HG02885 (cell line): ENCODE data around the gene SOX6.
A peak's percentile ranks its signal among the peaks of the same experiment; 100 is the strongest.

Experiments
- ATAC-seq: cut with Tn5 transposase; IDR thresholded peaks from one replicate; pipeline ENCODE4 v1.9.1; 2021; ENCODE audit warnings: mild to moderate bottlenecking; ENCODE audit not compliant: unreplicated experiment, poor library complexity

The SOX6 gene

GRCh38 chr11:16114978-16115871 is 241.1 kb downstream of the SOX6 start:
- no peak for ATAC-seq

DNA sequence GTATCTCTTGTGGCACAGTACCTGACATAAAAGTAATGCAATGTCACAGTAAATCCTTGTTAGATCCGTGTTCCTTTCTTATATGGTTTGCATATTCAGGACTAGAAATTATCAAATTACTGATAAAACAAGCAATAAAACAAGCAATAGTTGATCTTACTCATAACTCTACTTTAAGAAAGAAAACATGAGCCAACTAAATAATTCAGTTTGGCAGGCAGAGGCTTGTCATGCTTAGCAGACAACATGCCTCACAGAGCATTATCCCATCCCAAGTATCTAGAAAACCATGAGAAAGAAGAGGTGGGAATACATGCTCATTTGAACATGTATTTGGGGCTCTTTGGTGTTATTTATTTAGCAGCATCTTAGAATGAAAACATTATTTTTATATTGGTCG is 241.9 kb downstream of the SOX6 start:
- ATAC-seq, result no peak

DNA sequence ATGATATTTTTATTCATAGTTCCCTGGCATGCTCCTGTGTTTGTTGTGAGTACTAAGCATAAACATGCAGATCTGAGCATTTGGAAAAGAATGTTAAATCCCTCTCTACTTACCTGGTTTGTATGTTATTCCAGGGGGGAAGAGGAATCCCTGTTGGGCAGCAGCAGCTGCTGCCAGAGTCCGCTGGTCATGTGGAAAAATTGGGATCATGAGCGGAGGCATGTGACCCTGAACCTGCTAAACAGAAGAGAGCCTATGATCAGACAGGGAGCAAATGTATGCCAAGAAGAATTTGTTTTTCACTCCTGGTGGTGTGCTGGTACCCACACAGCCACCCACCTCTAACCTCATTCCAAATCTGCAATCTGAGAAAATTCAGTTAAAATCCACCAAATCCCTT is 244.7 kb downstream of the SOX6 start:
- ATAC-seq, result no peak

GRCh38 chr11:16110886-16111285 is 245.5 kb downstream of the SOX6 start:
- no peak for ATAC-seq

GRCh38 chr11:16099343-16099900 is 256.9 kb downstream of the SOX6 start:
- no peak for ATAC-seq

- no peak for ATAC-seq
Observed at GRCh38 chr11:16098526-16099205, 257.7 kb downstream of the SOX6 start.

DNA sequence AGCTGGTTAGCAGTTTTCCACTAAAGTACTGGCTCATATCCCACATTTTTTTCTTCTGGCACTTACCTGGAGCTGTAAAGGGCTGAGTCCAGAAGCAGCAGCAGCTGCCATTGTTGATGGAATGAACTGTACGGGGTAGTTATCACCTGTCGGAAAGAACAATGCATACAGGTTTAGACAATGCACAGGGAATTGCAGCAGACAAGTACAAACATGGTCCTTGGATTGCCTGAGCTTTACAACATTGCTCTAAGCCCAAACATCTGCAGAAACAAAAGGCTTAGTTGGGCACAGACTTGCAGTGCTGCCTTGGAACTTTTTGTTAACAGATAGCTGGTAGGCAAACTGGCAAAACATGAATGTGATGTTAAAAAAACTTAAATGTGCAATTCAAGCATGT is 258.8 kb downstream of the SOX6 start:
- no peak for ATAC-seq

- ATAC-seq, result no peak
Observed at GRCh38 chr11:16096336-16096735, 260.0 kb downstream of the SOX6 start.

DNA sequence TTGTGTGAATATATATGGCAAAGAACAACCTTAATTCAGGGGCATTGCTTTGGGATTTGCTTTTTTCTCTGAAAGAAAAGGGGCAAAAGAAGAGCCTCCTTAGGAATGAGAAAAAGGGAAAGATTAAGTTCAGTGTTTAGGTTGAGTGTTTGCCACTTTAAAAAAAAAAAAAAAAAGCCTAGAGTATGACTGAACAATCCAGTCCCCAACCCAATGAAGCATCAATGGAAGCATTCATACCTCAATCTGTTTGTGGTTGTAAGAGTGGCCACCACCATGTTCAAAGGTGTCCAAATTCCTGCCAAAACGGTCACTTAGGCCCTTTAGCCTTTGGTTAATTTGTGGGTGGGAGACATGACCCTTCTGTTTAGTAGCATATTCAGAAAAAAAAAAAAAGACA is 260.6 kb downstream of the SOX6 start:
- ATAC-seq, result no peak

- no peak for ATAC-seq
Observed at GRCh38 chr11:16093889-16094653, 262.3 kb downstream of the SOX6 start.

GRCh38 chr11:16091862-16092261 is 264.5 kb downstream of the SOX6 start:
- no peak for ATAC-seq

DNA sequence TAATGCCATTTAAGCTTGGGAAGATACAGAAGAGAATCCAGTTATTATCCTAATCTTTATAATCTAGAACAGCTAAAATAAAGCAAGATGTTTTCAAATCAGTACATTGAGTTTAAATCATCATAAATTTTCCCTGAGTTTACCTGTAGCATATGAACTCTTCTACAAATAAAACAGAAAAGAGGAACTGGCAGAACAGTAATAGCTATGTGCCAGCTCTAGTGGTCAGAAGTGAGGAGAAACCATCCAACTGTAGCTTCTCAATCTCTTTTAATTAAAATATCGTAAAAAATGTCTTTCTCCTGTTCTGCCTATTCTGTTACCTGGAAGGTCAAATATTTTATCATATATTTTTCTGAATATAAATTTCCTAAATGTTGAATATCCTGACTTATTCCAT is 266.9 kb downstream of the SOX6 start:
- ATAC-seq, result no peak

DNA sequence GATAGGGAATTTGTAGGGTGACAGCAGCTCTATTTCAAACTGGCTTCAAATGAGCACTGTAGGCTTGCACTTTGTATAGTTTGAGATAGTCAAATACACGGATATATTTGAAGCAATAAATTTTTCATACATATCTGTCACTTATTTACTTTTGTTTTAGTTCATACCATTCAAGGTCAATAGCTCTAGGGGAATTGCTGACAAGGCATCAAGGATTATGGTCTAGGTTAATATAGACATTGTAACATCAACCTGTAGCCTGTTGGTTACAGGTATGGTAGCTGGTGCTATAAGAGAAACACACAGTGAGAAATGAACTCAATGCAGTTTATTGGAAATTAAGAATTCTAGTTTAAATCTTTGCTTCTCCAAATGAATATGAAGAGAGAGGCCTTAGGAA is 267.6 kb downstream of the SOX6 start:
- no peak for ATAC-seq

- ATAC-seq, result no peak
Observed at GRCh38 chr11:16087886-16088285, 268.5 kb downstream of the SOX6 start.

DNA sequence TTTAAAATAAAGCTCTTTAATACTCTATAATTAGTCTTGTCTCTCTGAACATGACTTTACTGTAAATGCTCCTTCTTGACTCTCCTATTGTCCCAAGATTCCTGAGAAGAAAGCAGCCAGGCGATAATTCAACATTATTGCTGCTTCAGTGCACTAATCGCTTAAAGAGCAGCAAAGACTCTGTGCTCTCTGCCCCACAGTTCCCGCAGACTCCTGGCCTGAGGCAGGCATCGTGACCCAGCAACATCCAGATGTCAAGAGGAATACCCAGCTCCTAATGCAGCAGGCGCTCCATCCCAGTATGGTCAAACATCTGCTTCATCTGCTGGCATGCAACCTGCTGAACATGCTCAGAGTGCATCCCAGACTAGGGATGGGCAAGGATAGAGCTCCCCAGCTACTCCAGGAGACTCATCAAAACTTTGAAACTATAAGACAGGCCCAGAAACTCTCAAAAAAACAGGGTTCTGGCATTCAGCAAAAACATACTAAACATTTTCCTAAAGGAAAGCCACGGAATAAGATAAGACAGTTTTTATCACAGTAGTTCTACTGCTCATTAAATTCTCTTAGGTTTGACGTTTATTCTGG is 270.0 kb downstream of the SOX6 start:
- no peak for ATAC-seq

- ATAC-seq, result no peak
Observed at GRCh38 chr11:16082095-16083055, 274.0 kb downstream of the SOX6 start.

GRCh38 chr11:16081382-16082094 is 274.8 kb downstream of the SOX6 start:
- ATAC-seq, result no peak

DNA sequence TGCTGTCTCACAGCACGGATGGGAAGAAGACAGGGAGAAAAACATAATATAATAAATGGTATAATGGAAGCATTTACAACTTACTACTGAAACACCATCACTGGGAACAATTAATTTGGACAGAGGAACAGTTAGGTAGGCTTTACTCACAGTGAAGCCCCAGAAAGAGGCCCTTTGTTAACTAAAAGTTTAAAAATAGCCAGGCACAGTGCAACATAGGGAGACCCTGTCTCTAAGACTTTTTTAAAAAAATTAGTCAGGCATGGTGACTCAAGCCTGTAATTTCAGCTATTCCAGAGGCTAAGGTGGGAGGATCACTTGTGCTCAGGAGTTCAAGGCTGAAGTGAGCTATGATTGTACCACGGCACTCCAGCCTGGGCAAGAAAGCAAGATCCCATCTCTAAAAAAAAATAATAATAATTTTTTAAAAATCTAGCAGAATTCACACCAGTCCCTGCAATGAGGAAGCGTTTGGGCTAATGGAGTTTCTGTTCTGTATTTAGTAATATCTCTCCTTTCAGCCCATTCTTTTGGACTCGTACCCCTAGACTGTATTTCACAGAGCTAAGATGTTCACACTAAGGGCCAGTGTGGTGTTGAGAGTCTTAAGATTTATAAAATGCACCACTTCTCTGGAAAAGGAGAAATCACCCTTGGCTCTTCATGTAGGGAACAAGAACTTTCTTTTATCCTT is 275.5 kb downstream of the SOX6 start:
- peak; percentile 46 for ATAC-seq
